ENCODE data around the gene SOAT2. TPM values are rescaled to one million over a fixed set of nuclear protein-coding genes. Genes with fewer than 3 reads are reported as not detected.
"Not testable (repeated sequence)": the region's sequence is repeated elsewhere in the genome, so short reads cannot be mapped to it uniquely, and the experiment has no call there.

Gene SOAT2
- total RNA-seq, 2 donors from 2014 or later, result 0.12 TPM; not detected in 1

GRCh38 chr12:53152390-53152789, 49.1 kb downstream of the SOAT2 start:
- H3K27me3 ChIP-seq, result no peaks in the 10 kb centered on the region
- no peak overlapping the region for H3K4me3 ChIP-seq
- TF ChIP-seq, protein P1, sequence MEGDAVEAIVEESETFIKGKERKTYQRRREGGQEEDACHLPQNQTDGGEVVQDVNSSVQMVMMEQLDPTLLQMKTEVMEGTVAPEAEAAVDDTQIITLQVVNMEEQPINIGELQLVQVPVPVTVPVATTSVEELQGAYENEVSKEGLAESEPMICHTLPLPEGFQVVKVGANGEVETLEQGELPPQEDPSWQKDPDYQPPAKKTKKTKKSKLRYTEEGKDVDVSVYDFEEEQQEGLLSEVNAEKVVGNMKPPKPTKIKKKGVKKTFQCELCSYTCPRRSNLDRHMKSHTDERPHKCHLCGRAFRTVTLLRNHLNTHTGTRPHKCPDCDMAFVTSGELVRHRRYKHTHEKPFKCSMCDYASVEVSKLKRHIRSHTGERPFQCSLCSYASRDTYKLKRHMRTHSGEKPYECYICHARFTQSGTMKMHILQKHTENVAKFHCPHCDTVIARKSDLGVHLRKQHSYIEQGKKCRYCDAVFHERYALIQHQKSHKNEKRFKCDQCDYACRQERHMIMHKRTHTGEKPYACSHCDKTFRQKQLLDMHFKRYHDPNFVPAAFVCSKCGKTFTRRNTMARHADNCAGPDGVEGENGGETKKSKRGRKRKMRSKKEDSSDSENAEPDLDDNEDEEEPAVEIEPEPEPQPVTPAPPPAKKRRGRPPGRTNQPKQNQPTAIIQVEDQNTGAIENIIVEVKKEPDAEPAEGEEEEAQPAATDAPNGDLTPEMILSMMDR (IDR thresholded peaks at IDR 0.05), result no peak
- H3K9ac ChIP-seq (ENCODE audit: low read depth in 2 of 2, low read length in 2 of 2), result no peak overlapping the region
- H3K36me3 ChIP-seq, result no peaks in the 10 kb centered on the region
- no peak overlapping the region for H3K27ac ChIP-seq
- DNase-seq, result no peak
- intact Hi-C loops (cut with DNase I), result no loop called here
- no peaks in the 10 kb centered on the region for H3K4me1 ChIP-seq
- H3K9me3 ChIP-seq, result no peaks in the 10 kb centered on the region

- peak; percentile 91 for DNase-seq
- TF ChIP-seq, protein P1 (IDR thresholded peaks at IDR 0.05), result peak; percentile 95
- Histone ChIP-seq H3K4me3 (no peak overlapping the region), H3K9me3 (no peaks in the 10 kb centered on the region), H3K4me1 (no peaks in the 10 kb centered on the region), H3K9ac (ENCODE audit: low read depth in 2 of 2, low read length in 2 of 2) (no peak overlapping the region), H3K27me3 (no peaks in the 10 kb centered on the region), H3K36me3 (no peaks in the 10 kb centered on the region), H3K27ac (no peak overlapping the region)
- intact Hi-C loops (cut with DNase I), result loop anchor here (2.0 to 5.0 kb wide), 2 partner anchors 37 to 133 kb away; no protein-coding TSS in a partner anchor
These were observed 56.0 kb downstream of the SOAT2 start for GRCh38 chr12:53159195-53159839.

DNA sequence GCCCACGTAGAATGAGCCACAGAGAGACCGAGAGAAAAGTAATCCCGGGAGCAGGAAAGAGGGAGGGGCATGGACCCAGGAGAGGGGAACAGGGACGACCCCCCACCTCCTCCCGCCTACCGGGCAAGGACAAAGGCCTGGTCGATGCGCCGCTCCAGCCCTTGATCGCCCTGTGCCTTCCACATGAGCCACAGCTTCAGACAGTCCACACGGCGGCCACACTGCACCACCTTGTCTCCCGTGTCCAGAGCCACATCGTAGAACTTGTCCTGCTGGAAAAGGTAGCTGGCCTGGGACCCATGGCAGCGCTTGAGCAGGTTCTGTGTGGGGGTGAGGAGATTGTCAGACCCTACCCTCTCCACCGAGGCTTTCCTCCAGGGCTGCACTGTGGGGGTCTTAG, 56.7 kb downstream of the SOAT2 start:
- Histone ChIP-seq H3K36me3 (no peaks in the 10 kb centered on the region), H3K4me1 (no peaks in the 10 kb centered on the region), H3K9ac (ENCODE audit: low read depth in 2 of 2, low read length in 2 of 2) (no peak overlapping the region), H3K9me3 (no peaks in the 10 kb centered on the region), H3K27ac (no peak overlapping the region), H3K27me3 (no peaks in the 10 kb centered on the region), H3K4me3 (no peak overlapping the region)
- DNase-seq, result no peak
- intact Hi-C loops (cut with DNase I), result loop anchor here (2.0 to 5.0 kb wide), 2 partner anchors 37 to 132 kb away; no protein-coding TSS in a partner anchor
- TF ChIP-seq, protein P1 (IDR thresholded peaks at IDR 0.05), result no peak

DNA sequence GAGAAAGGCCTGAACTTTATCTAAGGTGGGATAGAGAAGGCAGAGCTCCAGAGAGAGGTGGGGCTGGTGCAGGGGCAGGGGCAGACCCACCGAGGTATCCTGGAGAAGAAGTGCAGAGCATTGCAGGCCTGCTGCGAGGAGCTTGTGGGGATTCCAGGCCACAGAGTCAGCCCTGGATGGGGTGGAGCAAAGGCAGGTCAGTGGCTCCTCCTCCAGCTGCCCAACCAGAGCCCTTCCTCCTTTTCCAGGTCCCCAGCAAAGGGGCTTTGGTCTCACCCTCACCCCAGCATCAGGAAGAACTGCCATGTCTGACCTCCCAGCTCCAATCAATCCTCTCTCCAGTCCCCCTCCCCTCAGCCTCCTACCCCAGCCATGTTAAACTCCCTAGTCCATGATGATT, 57.4 kb downstream of the SOAT2 start:
- Histone ChIP-seq H3K9me3 (no peaks in the 10 kb centered on the region), H3K4me1 (no peaks in the 10 kb centered on the region), H3K36me3 (no peaks in the 10 kb centered on the region), H3K27ac (no peak overlapping the region), H3K4me3 (no peak overlapping the region), H3K9ac (ENCODE audit: low read depth in 2 of 2, low read length in 2 of 2) (no peak overlapping the region), H3K27me3 (no peaks in the 10 kb centered on the region)
- intact Hi-C loops (cut with DNase I), result no loop called here
- no peak for DNase-seq
- TF ChIP-seq, protein P1 (IDR thresholded peaks at IDR 0.05), result no peak

GRCh38 chr12:53161119-53161911, 58.0 kb downstream of the SOAT2 start:
- Histone ChIP-seq H3K9ac (ENCODE audit: low read depth in 2 of 2, low read length in 2 of 2) (no peak overlapping the region), H3K27ac (no peak overlapping the region), H3K4me1 (no peaks in the 10 kb centered on the region), H3K4me3 (no peak overlapping the region), H3K36me3 (no peaks in the 10 kb centered on the region), H3K9me3 (no peaks in the 10 kb centered on the region), H3K27me3 (no peaks in the 10 kb centered on the region)
- DNase-seq, result no peak
- TF ChIP-seq, protein P1 (IDR thresholded peaks at IDR 0.05), result no peak
- intact Hi-C loops (cut with DNase I), result no loop called here

- intact Hi-C loops (cut with DNase I); H3K4me1 ChIP-seq; H3K27ac ChIP-seq; DNase-seq; H3K27me3 ChIP-seq; H3K36me3 ChIP-seq; H3K9ac ChIP-seq (ENCODE audit: low read depth in 2 of 2, low read length in 2 of 2); H3K4me3 ChIP-seq; H3K9me3 ChIP-seq: not testable (repeated sequence)
These were observed 59.7 kb downstream of the SOAT2 start for GRCh38 chr12:53163008-53163407.
